Spleen (tissue), 7 donors: ENCODE results near the gene NAALADL2.

Experiments
- CTCF ChIP-seq, 11 experiments: fragments of 200-600 bp in 7 of 11; fragments of 450-650 bp in 4 of 11; sonication (generic) in 4 of 11; IDR thresholded peaks in 8 of 11; conservative IDR thresholded peaks in 3 of 11; 1 replicate in 7 of 11; 2 replicates in 4 of 11; pipeline versions ENCODE4 v1.4.0 to v1.8.0; 2016 to 2021; ENCODE audit warnings: antibody characterized with exemption in 11 of 11, inconsistent platforms in 4 of 11, mild to moderate bottlenecking in 1 of 11
- POLR2A ChIP-seq, 3 donors: fragments of 450-650 bp; IDR thresholded peaks; one replicate each; pipeline ENCODE4 v1.5.1; 2017; ENCODE audit warnings: antibody characterized with exemption in 3 of 3, mild to moderate bottlenecking in 1 of 3
- POLR2AphosphoS5 ChIP-seq, 3 donors: sonication (generic); formaldehyde crosslinking; IDR thresholded peaks; one replicate each; pipeline ENCODE4 v1.5.1; 2017; ENCODE audit warnings: antibody characterized with exemption in 3 of 3
- donor health status: DM: no; HTN: no; CAD: no; lungs with moderate emphysema.
- donor health status: DM: no; HTN: no; CAD: no.
- donor health status: DM: no; HTN: no; CAD: no.

- TF ChIP-seq POLR2A (IDR thresholded peaks at IDR 0.05): no peak
- TF ChIP-seq CTCF (IDR thresholded peaks at IDR 0.05 in 8 of 11, conservative IDR thresholded peaks at IDR 0.05 in 3 of 11): no peak
- no peak for TF ChIP-seq POLR2AphosphoS5 (IDR thresholded peaks at IDR 0.05)
Measured at GRCh38 chr3:174957081-174957480, 97.9 kb downstream of the NAALADL2 start.
